Uterus (tissue), 4 donors: ENCODE measurements around the gene MBD4. TPM values are rescaled to one million over a fixed set of nuclear protein-coding genes. Genes with fewer than 3 reads are reported as not detected.
A peak's percentile ranks its signal among the peaks of the same experiment; 100 is the strongest.
"Not testable (repeated sequence)": the region's sequence is repeated elsewhere in the genome, so short reads cannot be mapped to it uniquely, and the experiment has no call there.

Source experiments
- DNase-seq, 2 donors: peaks; one replicate each; pipeline ENCODE4 v3.0.0-alpha.2; 2019 to 2020
- H3K27ac ChIP-seq, 2 donors: fragments of 200-600 bp; sonication (generic); 1 replicate in 1 of 2; 2 replicates in 1 of 2; pipeline ENCODE4 v1.5.1; 2016 to 2018
- H3K27me3 ChIP-seq, 2 donors: fragments of 200-600 bp; sonication (generic); one replicate each; pipeline ENCODE4 v1.5.1; 2018 to 2019; ENCODE audit warnings: control low read depth in 1 of 2
- H3K36me3 ChIP-seq, 2 donors: fragments of 200-600 bp; sonication (generic); one replicate each; pipeline ENCODE4 v1.5.1; 2019; ENCODE audit warnings: control low read depth in 1 of 2
- H3K4me1 ChIP-seq, 2 donors: fragments of 200-600 bp; sonication (generic); one replicate each; pipeline ENCODE4 v1.5.1; 2018 to 2019; ENCODE audit warnings: control low read depth in 1 of 2
- H3K4me3 ChIP-seq, 2 donors: fragments of 200-600 bp; sonication (generic); 1 replicate in 1 of 2; 2 replicates in 1 of 2; pipeline ENCODE4 v1.5.1; 2018 to 2019; ENCODE audit warnings: mild to moderate bottlenecking in 1 of 2
- H3K9me3 ChIP-seq, 2 donors: fragments of 200-600 bp; sonication (generic); one replicate each; pipeline ENCODE4 v1.5.1; 2019; ENCODE audit warnings: control low read depth in 1 of 2
- CTCF ChIP-seq, 4 experiments: fragments of 200-600 bp in 2 of 4; fragments of 450-650 bp in 2 of 4; sonication (generic) in 2 of 4; IDR thresholded peaks; one replicate each; pipeline ENCODE4 v1.5.1; 2016 to 2019; ENCODE audit warnings: antibody characterized with exemption in 4 of 4, mild to moderate bottlenecking in 2 of 4, moderate library complexity in 1 of 4
- POLR2A ChIP-seq, 2 donors: fragments of 450-650 bp; IDR thresholded peaks; one replicate each; pipeline ENCODE4 v1.6.1; 2016; ENCODE audit warnings: antibody characterized with exemption in 2 of 2, mild to moderate bottlenecking in 1 of 2, moderate library complexity in 1 of 2
- intact Hi-C: fragments of 100-400 bp; cut with DNase I; formaldehyde crosslinking; loops from one replicate; pipeline ENCODE4 v1.15.1; 2023; ENCODE audit warnings: low total_unique reads
- total RNA-seq, 4 donors: library from RNA; depleted of rRNA in 3 of 4; stranded (reverse); fragments of >200 nt in 3 of 4; gene quantifications; one replicate each; pipeline versions ENCODE4 v1.1.0 to v1.2.4, GENCODE V29; 2014 to 2023
- donor health status: DM: yes; HTN: yes; CAD: no.

MBD4 gene
- total RNA-seq, 4 donors from 2014 or later = 13.8 to 36.2 (median 20.4) TPM

GRCh38 chr3:129485721-129486663 is 46.2 kb upstream of the MBD4 start:
- TF ChIP-seq CTCF (IDR thresholded peaks at IDR 0.05) = no peak
- TF ChIP-seq POLR2A (IDR thresholded peaks at IDR 0.05) = no peak
- Histone ChIP-seq H3K27me3 (no peaks in the 10 kb centered on the region), H3K9me3 (no peaks in the 10 kb centered on the region), H3K36me3 (no peaks in the 10 kb centered on the region), H3K4me3 (no peak overlapping the region), H3K27ac (peak overlapping the region; percentile 67 to 71), H3K4me1 (no peaks in the 10 kb centered on the region)
- intact Hi-C loops = loop anchor here (10.0 kb wide), 1 partner anchor 339 kb away; no protein-coding TSS in a partner anchor
- DNase-seq = peak; percentile 82 to 86

GRCh38 chr3:129485146-129485545 is 45.4 kb upstream of the MBD4 start:
- H3K9me3 ChIP-seq, DNase-seq, H3K27me3 ChIP-seq, H3K36me3 ChIP-seq, H3K4me3 ChIP-seq, H3K4me1 ChIP-seq: not testable (repeated sequence)
- intact Hi-C loops = loop anchor here (10.0 kb wide), 1 partner anchor 340 kb away; no protein-coding TSS in a partner anchor
- peak overlapping the region; percentile 67 to 71 for H3K27ac ChIP-seq

- TF ChIP-seq POLR2A (IDR thresholded peaks at IDR 0.05) = no peak
- TF ChIP-seq CTCF (IDR thresholded peaks at IDR 0.05) = no peak
- H3K27me3 ChIP-seq = no peaks in the 10 kb centered on the region
- intact Hi-C loops = loop anchor here (10.0 kb wide), 1 partner anchor 341 kb away; no protein-coding TSS in a partner anchor
- H3K4me1 ChIP-seq = no peaks in the 10 kb centered on the region
- no peak for DNase-seq
- H3K27ac ChIP-seq = no peak overlapping the region
- H3K9me3 ChIP-seq = no peaks in the 10 kb centered on the region
- no peak overlapping the region for H3K4me3 ChIP-seq
- H3K36me3 ChIP-seq = no peaks in the 10 kb centered on the region
Measured at GRCh38 chr3:129483870-129484269, 44.1 kb upstream of the MBD4 start.

GRCh38 chr3:129482721-129483120 is 43.0 kb upstream of the MBD4 start:
- TF ChIP-seq POLR2A (IDR thresholded peaks at IDR 0.05) (no peak), CTCF (IDR thresholded peaks at IDR 0.05) (no peak)
- no peak for DNase-seq
- no peaks in the 10 kb centered on the region for H3K27me3 ChIP-seq
- intact Hi-C loops = loop anchor here (10.0 kb wide), 1 partner anchor 342 kb away; no protein-coding TSS in a partner anchor
- peak overlapping the region in 1 of 2 donors; percentile 51 for H3K27ac ChIP-seq
- no peak overlapping the region for H3K4me3 ChIP-seq
- H3K4me1 ChIP-seq = no peaks in the 10 kb centered on the region
- no peaks in the 10 kb centered on the region for H3K36me3 ChIP-seq
- no peaks in the 10 kb centered on the region for H3K9me3 ChIP-seq

- TF ChIP-seq POLR2A (IDR thresholded peaks at IDR 0.05) = no peak
- TF ChIP-seq CTCF (IDR thresholded peaks at IDR 0.05) = no peak
- peak; percentile 44 to 65 for DNase-seq
- no peaks in the 10 kb centered on the region for H3K36me3 ChIP-seq
Measured at GRCh38 chr3:129481766-129482332, 42.1 kb upstream of the MBD4 start.

GRCh38 chr3:129481225-129481765 is 41.5 kb upstream of the MBD4 start:
- H3K27ac ChIP-seq = peak overlapping the region in 1 of 2 donors; percentile 51
- intact Hi-C loops = loop anchor here (10.0 kb wide), 1 partner anchor 344 kb away; no protein-coding TSS in a partner anchor
- not testable (repeated sequence) for H3K4me1 ChIP-seq, H3K4me3 ChIP-seq, H3K36me3 ChIP-seq, H3K27me3 ChIP-seq, H3K9me3 ChIP-seq
- peak; percentile 59 to 69 for DNase-seq

More at GRCh38 chr3:129481766-129482332, 42.1 kb upstream of the MBD4 start:
- H3K27me3 ChIP-seq = no peaks in the 10 kb centered on the region
- peak overlapping the region in 1 of 2 donors; percentile 51 for H3K27ac ChIP-seq
- H3K4me3 ChIP-seq = no peak overlapping the region
- intact Hi-C loops = loop anchor here (10.0 kb wide), 1 partner anchor 343 kb away; no protein-coding TSS in a partner anchor
- H3K9me3 ChIP-seq = no peaks in the 10 kb centered on the region
- H3K4me1 ChIP-seq = no peaks in the 10 kb centered on the region
